RWPE1 (cell line): ENCODE results near the gene CETN1.

Source experiments
- CTCF ChIA-PET: fragments of 350-600 bp; sonication (Branson Sonifier 250); formaldehyde crosslinking; extraction: SDS; loops from one replicate; lab custom pipeline; 2021; lab: Yijun Ruan, JAX
- POLR2A ChIA-PET: fragments of 400-600 bp; formaldehyde crosslinking; extraction: SDS; loops from one replicate; lab custom pipeline; 2020; ENCODE audit warnings: antibody characterized with exemption; ENCODE audit not compliant: low non-redundant PET; lab: Yijun Ruan, JAX
- DNase-seq: peaks from one replicate; pipeline ENCODE4 v3.0.0; 2012; ENCODE audit warnings: low spot score
- H3K27ac ChIP-seq: fragments of 450-650 bp; 2 replicates; pipeline ENCODE4 v1.5.1; 2017
- CTCF ChIP-seq: fragments of 450-650 bp; conservative IDR thresholded peaks from 2 replicates; pipeline ENCODE4 v1.5.1; 2017; ENCODE audit warnings: low read depth, mild to moderate bottlenecking

The CETN1 gene

DNA sequence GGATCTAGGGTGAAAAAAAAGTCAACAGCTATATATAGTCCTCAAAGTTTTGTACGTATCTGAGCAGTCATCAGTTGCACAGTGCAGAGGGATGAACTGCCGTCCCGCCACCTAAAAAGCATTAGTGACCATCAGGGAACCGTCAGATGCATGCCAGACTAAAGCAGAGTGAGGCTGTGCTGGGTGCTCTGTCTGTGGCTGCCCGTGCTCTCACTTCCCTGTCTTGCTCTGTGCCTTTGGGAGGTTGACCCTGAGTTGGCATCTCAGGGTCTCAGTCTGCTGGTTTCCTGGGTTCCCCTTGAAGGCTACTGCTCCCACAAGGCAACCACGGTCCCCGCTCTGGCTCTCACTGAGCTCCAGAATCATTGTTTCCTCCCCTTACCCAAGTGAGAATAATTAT lies 27.8 kb downstream of the CETN1 start:
- no peak for DNase-seq
- CTCF ChIA-PET: no interaction called here
- no peak overlapping the region for H3K27ac ChIP-seq
- POLR2A ChIA-PET: no interaction called here
- TF ChIP-seq CTCF: no peak

DNA sequence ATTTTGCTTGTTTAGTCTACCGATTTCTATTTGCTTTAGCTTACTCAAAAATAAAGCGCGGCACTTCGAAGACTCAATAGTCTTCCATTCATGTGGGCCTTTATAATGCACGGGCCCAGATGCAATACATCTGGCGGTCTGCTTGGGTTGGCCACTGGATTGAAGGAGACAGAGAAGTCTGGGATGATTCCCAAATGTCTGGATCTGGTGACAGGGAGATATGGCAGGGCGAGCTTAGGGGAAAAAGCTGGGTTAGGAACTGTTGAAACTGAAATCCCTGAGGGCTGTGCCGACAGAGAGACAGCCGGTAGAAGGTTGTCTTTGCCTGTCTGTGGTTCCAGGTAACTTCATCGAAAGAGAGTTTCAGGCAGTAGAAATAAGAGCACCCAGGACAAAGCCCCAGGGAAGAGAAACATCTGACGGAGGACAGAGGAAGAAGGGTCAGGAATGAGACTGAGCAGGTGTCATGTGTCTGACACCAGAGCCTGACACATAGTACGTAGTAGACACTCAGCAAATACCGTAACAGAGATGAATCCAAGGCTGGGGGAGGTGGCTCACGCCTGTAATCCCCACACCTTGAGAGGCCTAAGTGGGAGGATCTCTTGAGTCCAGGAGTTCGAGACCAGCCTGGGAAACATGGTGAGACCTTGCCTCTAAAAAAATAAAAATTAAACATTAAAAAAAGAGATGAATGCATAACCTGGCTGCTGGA lies 30.2 kb downstream of the CETN1 start:
- CTCF ChIA-PET: no interaction called here
- POLR2A ChIA-PET: no interaction called here
- DNase-seq: no peak
- no peak overlapping the region for H3K27ac ChIP-seq
- TF ChIP-seq CTCF: no peak

DNA sequence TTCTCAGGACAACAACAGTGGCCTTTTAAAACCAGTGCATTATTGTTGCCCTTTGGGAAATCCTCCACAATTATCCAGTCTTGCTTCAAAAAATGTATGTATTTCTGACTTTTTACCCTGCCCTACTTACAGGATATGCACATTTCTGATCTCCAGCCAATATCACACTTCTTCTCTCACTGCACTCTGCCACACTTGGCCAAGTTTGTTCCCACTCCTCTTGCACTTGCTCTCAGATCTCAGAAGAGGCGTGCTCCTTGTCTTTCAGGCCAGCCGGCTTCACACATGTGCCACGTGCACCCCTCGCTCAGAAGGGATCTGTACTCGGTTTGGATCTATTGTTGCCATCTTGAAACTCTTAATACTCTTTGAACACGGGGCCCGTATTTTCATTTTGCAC lies 32.0 kb downstream of the CETN1 start:
- ChIA-PET POLR2A (no interaction called here), CTCF (interaction anchor here (0.6 to 1.1 kb wide), 2 partner anchors 12 to 539 kb away, joined by 3 to 4 read pairs; no protein-coding TSS in a partner anchor)
- TF ChIP-seq CTCF: no peak
- no peak overlapping the region for H3K27ac ChIP-seq
- no peak for DNase-seq

DNA sequence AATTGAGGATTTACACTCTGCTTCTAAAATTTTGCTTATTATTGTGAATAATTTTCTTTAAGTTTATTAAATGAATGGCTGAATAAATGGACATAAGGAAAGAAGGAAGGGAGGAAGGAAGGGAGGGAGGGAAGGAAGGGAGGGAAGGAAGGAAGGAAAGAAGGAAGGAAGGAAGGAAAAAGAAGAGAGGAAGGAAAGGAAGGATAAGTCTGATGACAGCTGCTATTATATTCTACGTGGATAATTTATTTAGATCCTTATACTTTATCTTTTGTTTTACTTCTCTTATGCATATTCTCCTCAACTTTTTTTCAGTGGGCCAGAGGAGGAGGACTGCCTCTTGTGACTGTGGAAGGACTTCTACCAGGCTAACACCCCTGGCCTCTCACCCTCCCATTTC lies 34.0 kb downstream of the CETN1 start:
- no peak overlapping the region for H3K27ac ChIP-seq
- no peak for DNase-seq
- ChIA-PET POLR2A (no interaction called here), CTCF (interaction anchor here (0.5 to 2.3 kb wide), 2 partner anchors 10 to 53 kb away, joined by 3 to 9 read pairs; no protein-coding TSS in a partner anchor)
- TF ChIP-seq CTCF: no peak

DNA sequence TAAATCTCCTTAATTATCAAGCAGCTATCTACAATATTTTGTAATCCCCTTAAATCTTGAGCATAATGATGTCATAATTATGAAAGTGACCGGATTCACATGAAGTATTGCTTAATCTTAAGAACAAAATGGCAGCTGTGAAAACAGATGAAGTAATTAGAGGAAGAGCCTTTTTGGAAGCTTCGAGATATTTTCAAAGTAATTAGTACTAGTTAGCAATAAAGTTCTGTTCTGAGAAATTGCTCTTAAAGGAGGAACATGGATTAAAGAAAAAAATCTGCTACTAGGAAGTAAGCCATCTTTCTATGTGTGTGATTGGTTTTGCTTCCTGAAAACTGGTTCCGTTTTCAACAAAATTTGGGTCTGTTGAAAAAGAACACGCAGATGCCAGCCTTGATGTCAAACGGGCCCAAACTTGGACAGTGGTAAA lies 34.9 kb downstream of the CETN1 start:
- no peak for TF ChIP-seq CTCF
- no peak overlapping the region for H3K27ac ChIP-seq
- ChIA-PET CTCF (interaction anchor here (0.6 to 2.3 kb wide), 3 partner anchors 9 to 30 kb away, joined by 3 to 9 read pairs (median 7); no protein-coding TSS in a partner anchor), POLR2A (no interaction called here)
- DNase-seq: no peak

DNA sequence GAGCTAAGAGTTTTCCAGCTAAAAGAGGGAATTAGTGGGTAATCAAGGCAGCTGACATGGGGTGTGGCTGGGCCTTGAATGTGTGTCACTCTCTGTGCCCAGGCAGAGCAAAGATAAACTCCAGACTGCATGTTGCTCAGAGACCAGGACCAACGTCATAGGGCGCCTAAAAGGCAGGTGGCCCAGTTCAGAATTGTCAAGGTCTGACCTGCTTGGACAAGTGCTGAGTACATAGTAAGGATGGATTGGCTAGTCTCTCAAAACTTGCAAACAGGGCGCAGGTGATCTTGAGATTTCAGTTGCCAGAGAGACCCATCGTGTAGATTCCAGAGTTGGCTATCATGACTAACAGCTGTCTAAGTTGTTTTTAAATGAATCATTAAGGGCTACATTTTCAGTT lies 35.6 kb downstream of the CETN1 start:
- POLR2A ChIA-PET: no interaction called here
- CTCF ChIA-PET: interaction anchor here (0.6 to 2.3 kb wide), 7 partner anchors 8 to 1174 kb away, joined by 3 to 9 read pairs (median 3); partner anchors contain the start of gene CETN1
- TF ChIP-seq CTCF: no peak
- no peak overlapping the region for H3K27ac ChIP-seq
- DNase-seq: no peak
